GF-D8 (cell line): ENCODE measurements around the gene C17orf100.

ENCODE experiments used
- DNase-seq: peaks from one replicate; lab custom pipeline; 2025; lab: John Stamatoyannopoulos, UW

Gene C17orf100

GRCh38 chr17:6651354-6651918, at the start of gene C17orf100, which contains the start of gene MED31:
Gene C17orf100 (plus strand): TSS chr17:6651762. CDS start chr17:6651914, 152 bp downstream.
Gene MED31 (minus strand): TSS chr17:6651605. CDS start chr17:6651528, 77 bp downstream.
- DNase-seq, result peak; percentile 69

GRCh38 chr17:6602141-6602540, 49.4 kb upstream of the C17orf100 start:
- DNase-seq, result no peak

DNA sequence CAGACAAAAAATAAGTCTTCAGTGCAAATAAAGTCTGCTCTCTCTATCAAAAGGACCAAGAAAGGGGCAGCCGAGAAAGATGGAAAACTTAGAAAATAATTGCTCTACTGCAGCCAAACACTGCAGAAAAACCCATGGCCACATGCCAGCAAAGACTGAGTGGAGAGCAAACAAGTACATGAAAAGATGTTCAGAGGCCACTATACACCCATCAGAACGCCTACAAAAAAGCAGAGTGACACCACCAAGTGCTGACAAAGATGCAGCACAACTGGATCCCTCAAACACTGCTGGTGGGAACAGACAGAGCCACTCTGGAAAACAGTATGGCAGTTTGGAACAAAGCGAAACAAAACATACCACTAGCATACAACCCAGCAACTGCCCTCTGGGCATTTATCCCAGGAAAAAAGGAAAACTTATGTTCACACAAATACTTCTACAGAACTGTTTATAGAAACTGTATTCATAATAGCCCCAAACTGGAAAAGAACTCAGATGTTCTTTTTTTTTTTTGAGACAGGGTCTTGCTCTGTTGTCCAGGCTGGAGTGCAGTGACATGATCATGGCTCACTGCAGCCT, 47.7 kb upstream of the C17orf100 start:
- no peak for DNase-seq

DNA sequence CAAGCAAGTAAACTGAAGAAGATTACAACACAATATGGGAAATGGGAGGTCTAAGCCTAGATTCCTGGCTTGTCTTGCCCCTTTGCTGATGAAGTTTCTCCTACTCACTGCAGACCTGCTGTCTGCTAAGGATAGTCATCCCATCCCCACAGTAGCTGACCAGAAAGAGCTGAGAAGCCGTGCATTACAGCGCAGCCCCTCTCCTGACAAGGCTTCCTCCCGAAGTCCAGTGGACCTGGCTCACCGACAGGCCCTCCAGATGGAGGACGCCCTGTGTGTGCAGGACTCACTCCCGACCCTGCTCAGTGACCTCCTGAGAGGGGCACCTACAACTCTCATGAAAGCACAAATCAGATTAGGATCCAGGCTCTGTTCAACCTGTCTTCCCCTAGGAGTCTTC, 46.4 kb upstream of the C17orf100 start:
- DNase-seq, result no peak

- DNase-seq, result no peak
Measured at GRCh38 chr17:6608321-6608720, 43.2 kb upstream of the C17orf100 start.

- no peak for DNase-seq
Measured at GRCh38 chr17:6610011-6610410, 41.6 kb upstream of the C17orf100 start.

DNA sequence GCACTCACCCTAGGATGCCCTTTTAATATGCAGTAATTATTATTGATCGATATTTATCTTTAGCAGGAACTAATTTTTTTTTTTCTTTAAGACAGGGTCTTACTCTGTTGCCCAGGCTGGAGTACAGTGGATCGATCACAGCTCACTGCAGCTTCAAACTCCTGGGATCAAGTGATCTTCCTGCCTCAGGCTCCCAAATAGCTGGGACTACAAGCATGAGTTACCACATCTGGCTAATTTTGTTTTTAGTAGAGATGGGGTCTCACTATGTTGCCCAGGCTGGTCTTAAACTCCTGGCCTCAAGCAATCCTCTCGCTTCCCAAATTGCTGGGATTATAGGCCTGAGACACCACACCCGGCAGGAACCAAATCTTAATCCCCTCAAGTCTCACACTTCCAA, 40.3 kb upstream of the C17orf100 start:
- no peak for DNase-seq

DNA sequence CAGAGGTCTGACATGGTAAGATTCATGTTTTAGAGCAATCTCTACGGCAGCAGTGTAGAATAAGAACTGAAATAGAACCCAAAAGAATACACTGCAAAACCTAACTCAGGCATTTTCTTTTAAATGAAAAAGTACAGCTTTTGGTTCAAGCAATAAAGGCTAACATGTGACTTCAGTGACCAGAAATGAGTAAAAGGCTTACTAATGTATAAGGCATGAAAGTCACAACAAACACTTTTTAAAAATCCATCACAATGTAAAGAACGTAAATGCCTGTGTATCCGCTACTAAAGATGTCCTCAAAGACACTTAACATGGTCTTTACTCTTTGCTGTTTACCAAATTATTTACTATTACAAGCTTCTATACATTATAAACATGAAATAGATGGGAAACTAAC, 27.6 kb upstream of the C17orf100 start:
- DNase-seq, result no peak

GRCh38 chr17:6626616-6627015, 24.9 kb upstream of the C17orf100 start:
- DNase-seq, result no peak

GRCh38 chr17:6627019-6627418, 24.5 kb upstream of the C17orf100 start:
- DNase-seq, result no peak

DNA sequence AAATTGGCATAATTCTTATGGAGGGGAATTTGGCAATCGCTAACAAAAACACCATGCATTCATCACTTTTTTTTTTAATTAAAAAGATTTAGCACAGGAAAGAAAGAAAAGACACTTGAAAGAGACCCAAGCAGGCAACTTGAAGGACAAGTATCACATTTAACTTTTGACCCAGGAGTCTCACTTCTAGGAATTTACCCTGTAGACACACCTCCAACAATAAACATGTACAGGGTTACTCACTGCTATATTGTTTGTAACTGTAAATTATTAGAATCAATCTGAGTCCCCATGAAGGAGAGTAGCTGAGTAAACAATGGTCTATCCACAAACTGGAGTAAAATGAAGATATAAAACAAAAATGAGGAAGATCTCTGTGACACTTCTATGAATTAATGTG, 21.2 kb upstream of the C17orf100 start:
- DNase-seq, result no peak

DNA sequence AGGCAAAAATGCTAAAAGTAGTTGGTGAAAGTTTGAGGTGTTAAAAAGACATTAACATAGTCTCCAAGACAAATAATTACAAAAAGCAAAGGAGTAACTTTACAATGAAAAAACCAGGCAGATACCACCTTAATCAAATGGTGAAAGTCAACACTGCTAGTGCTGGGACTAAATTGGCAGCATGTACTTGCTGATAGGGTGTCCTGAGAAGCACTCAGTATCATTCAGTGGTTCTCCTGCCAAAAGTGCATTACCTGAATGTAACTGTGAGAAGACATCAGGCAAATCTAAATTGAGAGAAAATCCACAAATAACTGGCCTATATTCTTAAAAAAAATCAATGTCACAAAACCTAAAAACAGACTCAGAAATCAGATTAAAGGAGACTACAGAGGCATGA, 19.0 kb upstream of the C17orf100 start:
- DNase-seq, result no peak

DNA sequence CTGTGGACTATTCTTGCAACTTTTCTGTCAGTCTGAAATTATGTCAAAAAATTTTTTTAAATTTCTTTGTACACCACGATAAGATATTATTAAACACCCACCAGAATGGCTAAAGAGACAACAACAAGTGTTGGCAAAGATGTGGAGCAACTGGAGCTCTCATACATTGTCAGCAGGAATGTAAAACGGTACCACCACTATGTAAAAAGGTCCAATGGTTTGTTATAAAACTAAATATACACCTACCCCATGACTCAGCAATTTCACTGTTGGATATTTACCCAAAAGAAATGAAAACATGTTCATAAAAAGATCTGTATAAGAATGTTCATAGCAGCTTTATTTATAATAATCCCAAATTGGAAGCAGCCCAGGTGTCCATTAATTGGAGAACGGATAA, 18.3 kb upstream of the C17orf100 start:
- no peak for DNase-seq

GRCh38 chr17:6636105-6636504, 15.5 kb upstream of the C17orf100 start:
- DNase-seq, result no peak

GRCh38 chr17:6636616-6637457, 14.7 kb upstream of the C17orf100 start:
- no peak for DNase-seq

DNA sequence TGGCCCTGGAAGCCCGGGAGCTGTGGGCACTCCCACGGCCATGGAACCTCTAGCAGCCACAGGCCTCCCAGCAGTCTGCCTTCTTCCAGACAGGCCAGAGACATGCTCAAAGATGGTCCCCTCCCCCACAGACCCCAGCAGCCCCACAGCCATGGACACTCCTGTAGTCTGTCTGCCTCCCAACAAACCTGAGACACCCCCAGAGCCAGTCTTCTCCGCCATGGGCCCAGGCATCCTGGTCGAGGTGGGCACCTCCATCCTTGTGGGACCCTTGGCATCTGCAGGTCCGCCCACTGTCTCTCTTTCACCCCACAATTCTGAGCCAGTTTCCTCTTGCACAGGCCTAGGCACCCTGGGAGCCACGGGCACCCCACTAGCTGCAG, 14.1 kb upstream of the C17orf100 start:
- DNase-seq, result no peak

DNA sequence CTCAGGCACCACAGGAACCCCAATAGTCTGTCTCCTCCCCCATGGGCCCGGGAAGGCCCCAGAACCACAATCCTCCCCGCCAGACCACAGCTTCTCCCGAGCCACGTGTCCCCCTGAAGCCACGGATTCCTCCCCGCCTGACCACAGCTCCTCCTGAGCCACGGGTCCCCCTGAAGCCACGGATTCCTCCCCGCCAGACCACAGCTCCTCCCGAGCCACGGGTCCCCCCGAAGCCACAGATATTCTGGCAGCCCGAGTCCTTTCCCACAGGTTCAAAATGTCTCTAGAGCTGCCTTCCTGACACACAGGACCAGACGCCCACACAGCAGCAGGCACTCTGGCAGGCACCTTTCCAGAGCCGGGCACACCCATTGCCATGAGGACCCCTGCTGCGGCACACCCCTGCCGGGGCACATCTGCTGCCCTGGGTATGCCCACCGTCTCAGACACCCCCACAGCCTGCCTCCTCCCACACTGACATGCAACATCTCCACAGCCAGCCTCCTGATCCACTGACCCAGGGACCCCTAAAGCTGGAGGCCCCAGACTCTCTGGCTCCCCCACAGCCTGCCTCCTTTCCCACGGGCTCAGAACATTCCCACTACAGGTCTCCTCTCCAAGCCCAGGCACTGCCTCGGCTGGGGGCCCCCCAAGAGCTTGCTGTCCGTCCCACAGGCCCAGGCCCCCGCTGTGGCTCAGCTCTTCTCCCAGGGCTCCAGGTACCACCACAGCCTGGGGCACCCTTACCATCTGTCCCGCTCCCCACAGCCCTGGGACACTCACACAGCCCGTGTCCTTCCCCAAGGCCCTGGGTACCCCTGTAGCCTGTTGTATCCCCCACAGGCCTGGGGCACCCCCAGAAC, 13.3 kb upstream of the C17orf100 start:
- no peak for DNase-seq

GRCh38 chr17:6639014-6639585, 12.5 kb upstream of the C17orf100 start:
- no peak for DNase-seq

- no peak for DNase-seq
Measured at GRCh38 chr17:6639586-6640535, 11.7 kb upstream of the C17orf100 start.

DNA sequence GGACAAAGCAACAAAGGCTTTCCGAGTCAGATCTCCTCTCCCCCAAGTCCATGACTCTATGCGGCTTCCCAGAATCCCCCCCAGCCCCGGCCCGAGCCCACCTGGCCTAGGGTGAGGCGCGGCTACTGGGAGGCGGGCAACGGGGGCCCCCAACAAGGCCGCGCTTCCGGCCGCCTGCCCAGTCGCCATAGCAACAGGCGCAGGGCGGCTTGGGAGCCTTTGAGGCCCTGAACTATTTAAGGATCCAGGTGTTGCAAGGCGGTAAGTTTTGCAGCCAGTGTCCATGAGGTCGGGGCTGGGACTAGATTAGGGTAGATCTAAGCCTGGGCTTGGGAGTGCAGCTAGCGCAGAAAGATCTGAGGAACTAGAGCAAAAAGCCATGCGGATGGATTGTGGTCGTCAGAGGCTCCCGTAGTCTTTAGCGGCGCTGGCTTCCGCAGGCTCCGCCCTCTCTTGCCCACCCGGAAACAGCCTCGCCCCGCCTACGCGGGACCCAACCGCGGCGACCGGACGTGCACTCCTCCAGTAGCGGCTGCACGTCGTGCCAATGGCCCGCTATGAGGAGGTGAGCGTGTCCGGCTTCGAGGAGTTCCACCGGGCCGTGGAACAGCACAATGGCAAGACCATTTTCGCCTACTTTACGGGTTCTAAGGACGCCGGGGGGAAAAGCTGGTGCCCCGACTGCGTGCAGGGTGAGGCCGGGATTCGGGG, 10.9 kb upstream of the C17orf100 start, which contains the start of the genes KIAA0753 and TXNDC17:
Gene KIAA0753, minus strand, starts transcription at position 176 of the 711 bp plus-strand sequence. CDS start 5,608 bp downstream, outside the sequence.
Gene TXNDC17, plus strand, starts transcription at position 525 of the 711 bp plus-strand sequence. Its CDS starts 23 bp downstream, at position 548.
- DNase-seq, result peak; percentile 62
